ENCODE measurements around the gene THBS4.

THBS4 gene

GRCh38 chr5:80101993-80102392 is 66.8 kb downstream of the THBS4 start:
- no peak overlapping the region for H3K23ac ChIP-seq (ENCODE audit: low read length)
- no peak overlapping the region for H2AFZ ChIP-seq (ENCODE audit: insufficient read depth, low read length, poor library complexity)
- DNase-seq, result no peak
- H3K4ac ChIP-seq (ENCODE audit: low read depth, low read length), result no peak overlapping the region
- no peak overlapping the region for H4K12ac ChIP-seq (ENCODE audit: low read depth, low read length)
- no peak overlapping the region for H2BK12ac ChIP-seq (ENCODE audit: low read length)
- H3K79me1 ChIP-seq (ENCODE audit: low read length), result no peaks in the 10 kb centered on the region
- no peaks in the 10 kb centered on the region for H3K36me3 ChIP-seq (ENCODE audit: control insufficient read depth in 1 of 2, insufficient read depth in 2 of 2, low read length in 2 of 2)
- H3K9ac ChIP-seq (ENCODE audit: low read length), result no peak overlapping the region
- no peak overlapping the region for H3K18ac ChIP-seq (ENCODE audit: low read length)
- no peak overlapping the region for H3K4me3 ChIP-seq (ENCODE audit: low read depth, low read length)
- no peak overlapping the region for H3K27ac ChIP-seq (ENCODE audit: low read depth, low read length)
- no peak overlapping the region for H2AK5ac ChIP-seq (ENCODE audit: low read length)
- peaks cover 0 to 3% of the 10 kb centered on the region in 2 experiments for H3K4me1 ChIP-seq (ENCODE audit: control insufficient read depth in 1 of 2, insufficient read depth in 2 of 2, low read length in 2 of 2)
- no peak overlapping the region for H4K8ac ChIP-seq (ENCODE audit: low read depth, low read length)
- no peak overlapping the region for H4K91ac ChIP-seq (ENCODE audit: low read depth, low read length)
- no peak overlapping the region for H3K14ac ChIP-seq (ENCODE audit: low read length)
- H3K27me3 ChIP-seq (ENCODE audit: insufficient read depth, low read length), result no peaks in the 10 kb centered on the region
- H2BK5ac ChIP-seq (ENCODE audit: low read depth, low read length, poor library complexity), result no peak overlapping the region
- no peaks in the 10 kb centered on the region for H3K79me2 ChIP-seq (ENCODE audit: control insufficient read depth, insufficient read depth, low read length, poor library complexity)
- H3K9me3 ChIP-seq (ENCODE audit: insufficient read depth, low read depth, low read length), result no peaks in the 10 kb centered on the region
- no peak overlapping the region for H3K4me2 ChIP-seq (ENCODE audit: low read length)
- H2BK120ac ChIP-seq (ENCODE audit: insufficient read depth, low read length, poor library complexity), result no peak overlapping the region

GRCh38 chr5:80103371-80103770 is 68.2 kb downstream of the THBS4 start:
- Histone ChIP-seq H4K8ac (ENCODE audit: low read depth, low read length) (no peak overlapping the region), H3K79me2 (ENCODE audit: control insufficient read depth, insufficient read depth, low read length, poor library complexity) (no peaks in the 10 kb centered on the region)
- WGBS (ENCODE audit: extremely low coverage, insufficient coverage, insufficient read length), result no CpG with 5 or more reads among the region's 6 CpGs

GRCh38 chr5:80105698-80106439 is 70.7 kb downstream of the THBS4 start:
- Histone ChIP-seq H3K23ac (ENCODE audit: low read length) (no peak overlapping the region), H3K27me3 (ENCODE audit: insufficient read depth, low read length) (no peaks in the 10 kb centered on the region), H3K4me1 (ENCODE audit: control insufficient read depth in 1 of 2, insufficient read depth in 2 of 2, low read length in 2 of 2) (peaks cover 8 to 10% of the 10 kb centered on the region in 2 experiments), H3K79me1 (ENCODE audit: low read length) (peaks cover 3% of the 10 kb centered on the region), H3K27ac (ENCODE audit: low read depth, low read length) (no peak overlapping the region), H4K8ac (ENCODE audit: low read depth, low read length) (no peak overlapping the region), H3K36me3 (ENCODE audit: control insufficient read depth in 1 of 2, insufficient read depth in 2 of 2, low read length in 2 of 2) (no peaks in the 10 kb centered on the region), H3K9ac (ENCODE audit: low read length) (no peak overlapping the region), H4K91ac (ENCODE audit: low read depth, low read length) (no peak overlapping the region), H2AFZ (ENCODE audit: insufficient read depth, low read length, poor library complexity) (no peak overlapping the region), H3K4ac (ENCODE audit: low read depth, low read length) (no peak overlapping the region), H2BK120ac (ENCODE audit: insufficient read depth, low read length, poor library complexity) (no peak overlapping the region), H2AK5ac (ENCODE audit: low read length) (no peak overlapping the region), H4K12ac (ENCODE audit: low read depth, low read length) (no peak overlapping the region), H3K4me2 (ENCODE audit: low read length) (no peak overlapping the region), H3K14ac (ENCODE audit: low read length) (no peak overlapping the region), H2BK5ac (ENCODE audit: low read depth, low read length, poor library complexity) (no peak overlapping the region), H2BK12ac (ENCODE audit: low read length) (no peak overlapping the region), H3K9me3 (ENCODE audit: insufficient read depth, low read depth, low read length) (no peaks in the 10 kb centered on the region), H3K79me2 (ENCODE audit: control insufficient read depth, insufficient read depth, low read length, poor library complexity) (peaks cover 2% of the 10 kb centered on the region), H3K4me3 (ENCODE audit: low read depth, low read length) (no peak overlapping the region), H3K18ac (ENCODE audit: low read length) (no peak overlapping the region)
- no peak for DNase-seq
- WGBS (ENCODE audit: extremely low coverage, insufficient coverage, insufficient read length), result no CpG with 5 or more reads among the region's 7 CpGs

More at GRCh38 chr5:80103371-80103770, 68.2 kb downstream of the THBS4 start:
- Histone ChIP-seq H3K4me1 (ENCODE audit: control insufficient read depth in 1 of 2, insufficient read depth in 2 of 2, low read length in 2 of 2) (no peaks in the 10 kb centered on the region), H3K27ac (ENCODE audit: low read depth, low read length) (no peak overlapping the region), H3K14ac (ENCODE audit: low read length) (no peak overlapping the region), H2BK5ac (ENCODE audit: low read depth, low read length, poor library complexity) (no peak overlapping the region), H3K4ac (ENCODE audit: low read depth, low read length) (no peak overlapping the region), H3K23ac (ENCODE audit: low read length) (no peak overlapping the region), H3K9me3 (ENCODE audit: insufficient read depth, low read depth, low read length) (no peaks in the 10 kb centered on the region), H3K36me3 (ENCODE audit: control insufficient read depth in 1 of 2, insufficient read depth in 2 of 2, low read length in 2 of 2) (no peaks in the 10 kb centered on the region), H3K79me1 (ENCODE audit: low read length) (no peaks in the 10 kb centered on the region), H3K4me2 (ENCODE audit: low read length) (no peak overlapping the region), H2AK5ac (ENCODE audit: low read length) (no peak overlapping the region), H3K9ac (ENCODE audit: low read length) (no peak overlapping the region), H3K4me3 (ENCODE audit: low read depth, low read length) (no peak overlapping the region), H3K18ac (ENCODE audit: low read length) (no peak overlapping the region), H2BK12ac (ENCODE audit: low read length) (no peak overlapping the region), H2BK120ac (ENCODE audit: insufficient read depth, low read length, poor library complexity) (no peak overlapping the region), H4K12ac (ENCODE audit: low read depth, low read length) (no peak overlapping the region), H2AFZ (ENCODE audit: insufficient read depth, low read length, poor library complexity) (no peak overlapping the region), H4K91ac (ENCODE audit: low read depth, low read length) (no peak overlapping the region), H3K27me3 (ENCODE audit: insufficient read depth, low read length) (no peaks in the 10 kb centered on the region)
- DNase-seq, result no peak

- H3K4me1 ChIP-seq (ENCODE audit: control insufficient read depth in 1 of 2, insufficient read depth in 2 of 2, low read length in 2 of 2), result peaks cover 8 to 10% of the 10 kb centered on the region in 2 experiments
- no peak overlapping the region for H3K18ac ChIP-seq (ENCODE audit: low read length)
- no peaks in the 10 kb centered on the region for H3K9me3 ChIP-seq (ENCODE audit: insufficient read depth, low read depth, low read length)
- H3K23ac ChIP-seq (ENCODE audit: low read length), result no peak overlapping the region
- no peak overlapping the region for H4K91ac ChIP-seq (ENCODE audit: low read depth, low read length)
- no peak overlapping the region for H4K8ac ChIP-seq (ENCODE audit: low read depth, low read length)
- H2AFZ ChIP-seq (ENCODE audit: insufficient read depth, low read length, poor library complexity), result no peak overlapping the region
- no peak overlapping the region for H3K4me2 ChIP-seq (ENCODE audit: low read length)
- H2BK5ac ChIP-seq (ENCODE audit: low read depth, low read length, poor library complexity), result no peak overlapping the region
- no CpG with 5 or more reads among the region's 5 CpGs for WGBS (ENCODE audit: extremely low coverage, insufficient coverage, insufficient read length)
- no peak overlapping the region for H3K9ac ChIP-seq (ENCODE audit: low read length)
- no peak overlapping the region for H2AK5ac ChIP-seq (ENCODE audit: low read length)
- H3K4me3 ChIP-seq (ENCODE audit: low read depth, low read length), result no peak overlapping the region
- no peak overlapping the region for H3K14ac ChIP-seq (ENCODE audit: low read length)
- no peak for DNase-seq
- H3K27ac ChIP-seq (ENCODE audit: low read depth, low read length), result no peak overlapping the region
- H2BK120ac ChIP-seq (ENCODE audit: insufficient read depth, low read length, poor library complexity), result no peak overlapping the region
- peaks cover 3% of the 10 kb centered on the region for H3K79me1 ChIP-seq (ENCODE audit: low read length)
- H3K36me3 ChIP-seq (ENCODE audit: control insufficient read depth in 1 of 2, insufficient read depth in 2 of 2, low read length in 2 of 2), result no peaks in the 10 kb centered on the region
- no peak overlapping the region for H4K12ac ChIP-seq (ENCODE audit: low read depth, low read length)
- no peak overlapping the region for H2BK12ac ChIP-seq (ENCODE audit: low read length)
- peaks cover 2% of the 10 kb centered on the region for H3K79me2 ChIP-seq (ENCODE audit: control insufficient read depth, insufficient read depth, low read length, poor library complexity)
- no peak overlapping the region for H3K4ac ChIP-seq (ENCODE audit: low read depth, low read length)
- H3K27me3 ChIP-seq (ENCODE audit: insufficient read depth, low read length), result no peaks in the 10 kb centered on the region
These were observed 71.8 kb downstream of the THBS4 start for GRCh38 chr5:80106916-80107315.

All from trophoblast cell (in vitro differentiated cells and primary cell).